WI38 (cell line): ENCODE data around the gene TMCO2.

ENCODE experiments used
- H3K4me3 ChIP-seq: 2 replicates; pipeline ENCODE4 v1.5.1; 2011; ENCODE audit warnings: low read depth, mild to moderate bottlenecking, control low read depth, low read length
- CTCF ChIP-seq: IDR thresholded peaks from 2 replicates; pipeline ENCODE4 v1.5.1; 2012; ENCODE audit warnings: low read depth, mild to moderate bottlenecking, control low read depth, low read length

Gene TMCO2

GRCh38 chr1:40224040-40224439, 23.7 kb upstream of the TMCO2 start:
- TF ChIP-seq CTCF = no peak
- H3K4me3 ChIP-seq = no peak overlapping the region

GRCh38 chr1:40226192-40226591, 21.5 kb upstream of the TMCO2 start:
- no peak for TF ChIP-seq CTCF
- H3K4me3 ChIP-seq = no peak overlapping the region

GRCh38 chr1:40232444-40232843, 15.3 kb upstream of the TMCO2 start:
- TF ChIP-seq CTCF = no peak

DNA sequence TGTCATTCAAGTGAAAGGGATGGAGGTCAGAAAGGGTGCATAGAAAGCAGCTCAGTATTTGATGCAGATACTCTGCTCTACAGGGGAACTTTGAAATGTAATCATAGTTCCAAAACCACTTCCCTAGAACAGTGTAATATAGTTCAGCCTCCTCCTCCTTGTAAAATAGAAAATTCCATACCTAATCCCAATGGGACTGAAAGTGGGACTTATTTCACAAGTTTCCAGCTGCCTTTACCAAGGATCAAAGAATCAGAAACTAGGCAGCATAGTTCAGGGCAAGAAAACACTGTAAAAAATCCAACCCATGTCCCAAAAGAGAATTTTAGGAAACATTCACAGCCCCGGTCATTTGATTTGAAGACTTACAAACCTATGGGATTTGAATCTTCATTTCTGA, 8.1 kb upstream of the TMCO2 start:
- TF ChIP-seq CTCF = no peak
- no peak overlapping the region for H3K4me3 ChIP-seq

More at GRCh38 chr1:40232444-40232843, 15.3 kb upstream of the TMCO2 start:
- no peak overlapping the region for H3K4me3 ChIP-seq

DNA sequence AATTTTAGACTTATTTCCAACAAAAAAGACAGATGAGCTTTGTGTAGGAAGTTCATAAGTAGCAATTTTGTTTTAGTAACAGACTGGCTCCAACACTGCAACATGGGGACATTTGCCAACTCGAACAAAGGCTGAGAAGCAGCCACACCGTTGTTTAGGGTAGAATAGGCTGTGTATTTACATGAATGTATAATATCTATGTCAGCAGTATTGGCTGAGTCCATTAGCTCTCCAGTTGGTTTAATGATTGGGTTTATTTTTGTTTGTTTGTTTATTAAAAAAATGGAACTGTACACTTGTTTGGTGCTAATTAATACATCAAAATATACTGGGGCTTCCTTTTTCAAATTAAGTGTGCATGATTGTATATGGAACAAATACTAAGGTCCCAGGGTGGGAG, 7.3 kb upstream of the TMCO2 start:
- no peak for TF ChIP-seq CTCF
- H3K4me3 ChIP-seq = no peak overlapping the region

DNA sequence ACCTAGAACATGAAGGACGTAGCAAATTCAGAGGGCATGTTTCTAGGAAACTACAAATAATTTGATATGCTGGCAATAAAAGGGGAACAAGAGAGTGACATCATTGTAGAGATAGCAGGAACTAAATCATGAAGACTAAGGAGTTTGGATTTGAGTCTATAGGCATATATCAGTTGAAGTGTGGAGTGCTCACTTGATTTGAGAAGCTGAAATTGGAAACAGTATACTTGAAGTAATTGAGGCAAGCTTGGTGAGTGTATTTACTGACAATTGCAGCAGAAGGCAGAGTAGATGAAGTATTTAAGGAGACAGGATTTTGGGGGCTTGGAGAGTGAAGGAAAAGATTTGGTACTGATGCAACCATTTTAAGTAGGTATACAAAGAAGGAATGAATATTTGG, 6.4 kb upstream of the TMCO2 start:
- no peak overlapping the region for H3K4me3 ChIP-seq
- TF ChIP-seq CTCF = no peak

- H3K4me3 ChIP-seq = no peak overlapping the region
- no peak for TF ChIP-seq CTCF
Measured at GRCh38 chr1:40243351-40243750, 4.4 kb upstream of the TMCO2 start.
